Stimulated activated CD8-positive, alpha-beta memory T cell treated with anti-CD3 and anti-CD28 coated beads, Interleukin-4, amount 100 ng/mL, for 24 hours (primary cell): ENCODE results near the gene ASMT.
"Not testable (repeated sequence)": the region's sequence is repeated elsewhere in the genome, so short reads cannot be mapped to it uniquely, and the experiment has no call there.

ENCODE experiments used
- DNase-seq: peaks from one replicate; pipeline ENCODE4 v3.0.0-alpha.2; 2020; ENCODE audit warnings: low read depth

The ASMT gene

DNA sequence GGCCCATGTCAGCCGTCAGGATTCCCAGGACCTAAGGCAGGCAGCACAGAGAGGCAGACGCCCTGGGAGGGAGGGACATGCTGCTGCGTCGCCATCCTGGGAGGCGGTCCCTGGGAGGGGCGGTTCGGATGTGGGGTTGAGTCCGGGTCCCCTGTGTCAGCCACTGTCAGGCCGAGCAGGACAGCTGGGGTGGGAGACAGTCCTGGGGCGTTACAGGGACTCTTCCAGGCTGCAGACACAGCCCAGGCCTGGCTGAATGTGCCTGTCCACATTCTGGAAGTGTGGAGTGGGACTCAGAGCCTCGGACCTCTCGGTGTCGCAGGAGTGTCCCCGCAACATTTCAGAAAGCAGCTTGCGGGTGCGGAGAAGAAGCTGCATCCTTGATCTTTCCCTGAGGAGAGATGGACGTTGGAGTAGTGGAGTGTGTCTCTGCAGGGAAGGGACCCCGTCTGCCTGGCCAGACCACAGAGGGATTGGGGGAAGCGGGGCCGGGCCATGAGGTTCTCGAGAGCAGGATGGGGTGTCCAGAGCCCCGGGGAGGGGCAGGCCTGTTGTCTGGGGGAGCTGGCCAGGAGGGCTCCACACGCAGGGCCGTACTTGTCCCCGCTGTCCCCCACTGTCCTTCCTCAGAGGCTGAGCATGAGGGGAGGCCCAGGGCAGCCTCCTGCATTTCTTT is 17.4 kb upstream of the ASMT start:
- no peak for DNase-seq

GRCh38 chrX:1598021-1598875 is 16.6 kb upstream of the ASMT start:
- no peak for DNase-seq

DNA sequence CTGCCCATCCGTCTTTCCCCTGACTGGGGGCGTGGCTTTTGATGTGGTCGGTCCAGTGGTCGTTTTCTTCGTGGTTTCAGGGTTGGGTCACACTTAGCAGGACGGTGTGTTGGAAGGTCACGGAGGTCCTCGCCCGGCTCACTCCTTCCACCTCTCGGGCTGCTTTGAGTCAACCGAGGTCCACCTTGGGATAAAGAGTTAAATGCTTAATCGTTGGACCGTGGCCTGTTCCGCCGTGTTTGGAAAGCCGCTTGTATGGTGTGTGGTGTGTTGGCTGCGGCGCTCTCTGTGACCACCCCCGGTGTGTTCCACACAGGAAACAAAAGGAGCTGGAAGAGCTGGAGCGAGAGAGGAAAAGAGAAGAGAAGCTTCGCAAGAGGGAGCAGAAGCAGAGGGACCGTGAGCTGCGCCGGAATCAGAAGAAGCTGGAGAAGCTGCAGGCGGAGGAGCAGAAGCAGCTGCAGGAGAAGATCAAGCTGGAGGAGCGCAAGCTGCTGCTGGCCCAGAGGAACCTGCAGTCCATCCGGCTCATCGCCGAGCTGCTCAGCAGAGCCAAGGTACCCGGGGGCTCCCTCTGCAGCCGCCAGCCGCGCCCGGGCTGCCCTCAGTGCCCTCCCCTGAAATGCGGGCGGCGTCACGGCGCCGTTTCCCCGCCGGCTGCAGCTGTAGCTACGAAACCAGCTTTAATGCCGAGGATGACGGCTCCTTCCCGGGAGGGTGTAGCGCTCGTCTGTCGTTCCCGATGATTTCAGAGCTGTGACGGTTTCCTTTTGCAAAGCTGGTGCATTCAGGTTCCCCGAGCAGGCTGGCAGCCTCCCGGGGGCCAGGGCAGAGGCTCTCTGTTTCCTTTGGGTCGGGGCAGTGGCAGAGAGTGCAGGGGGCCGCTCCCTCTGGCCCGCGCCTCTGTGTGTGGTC is 15.7 kb upstream of the ASMT start:
- DNase-seq = no peak

GRCh38 chrX:1599791-1600405 is 15.0 kb upstream of the ASMT start:
- no peak for DNase-seq

- DNase-seq = no peak
These were observed 14.3 kb upstream of the ASMT start for GRCh38 chrX:1600406-1601050.

- DNase-seq = no peak
These were observed 13.7 kb upstream of the ASMT start for GRCh38 chrX:1601051-1601767.

GRCh38 chrX:1601768-1602085 is 13.1 kb upstream of the ASMT start:
- no peak for DNase-seq

DNA sequence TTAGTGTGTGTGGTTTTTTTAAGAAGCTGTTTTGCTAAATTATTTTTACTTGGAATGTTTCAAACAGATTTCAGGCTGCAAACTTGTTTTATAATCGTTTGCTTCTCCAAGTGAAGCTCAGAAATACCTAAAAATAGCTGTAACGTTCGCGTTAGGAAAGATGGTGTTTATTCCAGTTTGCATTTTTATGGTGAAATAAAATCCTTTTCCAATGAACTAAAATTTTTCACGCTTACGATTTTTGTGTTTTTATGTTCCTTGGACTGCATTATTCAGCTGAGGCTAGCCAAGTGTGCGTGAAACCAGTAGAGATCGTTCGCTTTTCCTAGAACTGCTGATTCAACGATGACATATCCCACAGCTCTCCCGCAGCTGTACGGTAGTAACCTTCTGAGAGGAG is 12.6 kb upstream of the ASMT start:
- no peak for DNase-seq

DNA sequence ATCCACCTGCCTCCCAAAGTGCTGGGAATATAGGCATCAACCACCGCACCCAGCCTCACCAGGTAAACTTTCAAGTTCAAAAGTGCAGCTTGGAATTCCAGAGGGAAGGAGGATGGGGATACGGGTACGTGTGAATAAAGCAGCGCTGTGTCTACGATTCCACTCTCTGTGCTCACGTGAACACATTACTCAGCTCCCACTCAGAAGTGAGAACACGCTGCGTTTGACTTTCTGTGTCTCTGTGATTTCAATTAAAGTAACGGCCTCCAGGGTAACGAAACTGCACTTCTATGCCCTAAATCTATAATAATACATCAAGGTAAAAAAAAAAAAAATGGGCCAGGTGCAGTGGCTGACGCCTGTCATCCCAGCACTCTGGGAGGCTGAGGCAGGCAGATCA is 8.4 kb upstream of the ASMT start:
- no peak for DNase-seq

DNA sequence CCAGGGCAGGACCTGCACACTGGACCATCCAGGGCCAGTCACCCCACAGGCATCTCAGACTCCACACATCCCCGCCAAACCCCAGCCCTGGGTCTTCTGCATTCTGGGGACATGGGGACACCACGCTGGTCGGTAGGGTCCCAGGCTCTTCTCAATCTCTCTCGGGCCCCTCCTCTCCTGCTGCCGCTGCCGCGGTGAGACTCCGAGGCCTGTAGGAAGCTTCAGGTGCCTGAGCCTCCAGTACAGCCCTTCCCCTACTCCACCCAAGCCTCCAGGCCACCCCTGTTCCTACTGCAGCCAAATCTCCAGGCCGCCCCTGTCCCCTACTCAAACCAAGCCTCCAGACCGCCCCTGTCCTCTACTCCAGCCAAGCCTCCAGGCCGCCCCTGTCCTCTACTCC is 5.5 kb upstream of the ASMT start:
- DNase-seq = no peak

DNA sequence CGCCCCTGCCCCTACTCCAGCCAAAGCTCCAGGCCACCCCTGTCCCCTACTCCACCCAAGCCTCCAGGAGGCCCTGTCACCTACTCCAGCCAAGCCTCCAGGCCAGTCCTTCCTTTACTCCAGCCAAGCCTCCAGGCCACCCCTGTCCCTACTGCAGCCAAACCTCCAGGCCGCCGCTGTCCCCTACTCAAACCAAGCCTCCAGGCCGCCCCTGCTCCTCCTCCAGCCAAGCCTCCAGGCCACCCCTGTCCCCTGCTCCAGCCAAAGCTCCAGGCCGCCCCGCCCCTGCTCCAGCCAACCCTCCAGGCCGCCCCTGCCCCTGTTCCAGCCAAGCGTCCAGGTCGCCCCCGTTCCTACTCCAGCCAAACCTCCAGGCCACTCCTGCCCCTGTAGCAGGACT is 5.1 kb upstream of the ASMT start:
- DNase-seq = no peak

DNA sequence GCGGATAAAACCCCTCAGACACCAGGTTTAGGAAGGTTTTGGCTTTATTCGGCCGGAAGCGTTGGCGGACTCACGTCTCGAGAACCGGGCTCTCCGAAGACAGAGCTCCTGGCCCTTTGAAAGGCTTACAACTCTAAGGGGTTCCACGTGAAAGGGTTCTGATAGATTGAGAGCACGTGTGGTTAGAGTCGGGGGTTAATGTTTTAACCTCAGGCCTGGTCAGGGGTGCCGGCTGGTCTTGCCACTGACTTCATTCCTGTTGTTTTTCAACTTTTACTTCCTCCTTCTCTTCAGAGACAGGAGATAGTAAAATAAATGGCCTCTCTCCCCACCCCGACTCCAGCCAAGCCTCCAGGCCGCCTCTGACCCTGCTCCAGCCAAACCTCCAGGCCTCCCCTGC is 4.7 kb upstream of the ASMT start:
- no peak for DNase-seq

GRCh38 chrX:1610736-1611135 is 4.1 kb upstream of the ASMT start:
- no peak for DNase-seq

- DNase-seq = no peak
These were observed 2.1 kb upstream of the ASMT start for GRCh38 chrX:1612641-1613286.

DNA sequence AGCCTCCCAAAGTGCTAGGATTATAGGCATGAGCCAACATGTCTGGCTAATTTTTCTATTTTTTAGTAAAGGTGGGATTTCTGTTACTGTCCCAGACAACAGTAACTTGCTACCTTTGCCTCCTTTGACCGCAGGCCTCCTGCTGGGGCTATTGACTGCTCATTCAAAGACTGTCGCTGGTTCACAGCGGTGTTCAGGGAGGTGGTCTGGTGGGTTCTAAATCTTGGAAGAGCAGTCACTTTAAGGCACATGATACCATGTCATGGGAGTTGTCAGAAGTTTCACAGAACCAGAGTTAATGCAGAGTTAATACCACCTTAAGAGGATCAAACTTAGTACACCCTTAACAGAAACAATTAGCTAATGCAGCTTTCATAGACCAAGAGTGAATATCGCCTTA is 3.8 kb downstream of the ASMT start:
- DNase-seq = no peak

GRCh38 chrX:1623691-1624090 is 8.8 kb downstream of the ASMT start:
- no peak for DNase-seq

GRCh38 chrX:1624158-1624860 is 9.4 kb downstream of the ASMT start:
- not testable (repeated sequence) for DNase-seq

- DNase-seq = not testable (repeated sequence)
These were observed 10.0 kb downstream of the ASMT start for GRCh38 chrX:1624861-1625215.

DNA sequence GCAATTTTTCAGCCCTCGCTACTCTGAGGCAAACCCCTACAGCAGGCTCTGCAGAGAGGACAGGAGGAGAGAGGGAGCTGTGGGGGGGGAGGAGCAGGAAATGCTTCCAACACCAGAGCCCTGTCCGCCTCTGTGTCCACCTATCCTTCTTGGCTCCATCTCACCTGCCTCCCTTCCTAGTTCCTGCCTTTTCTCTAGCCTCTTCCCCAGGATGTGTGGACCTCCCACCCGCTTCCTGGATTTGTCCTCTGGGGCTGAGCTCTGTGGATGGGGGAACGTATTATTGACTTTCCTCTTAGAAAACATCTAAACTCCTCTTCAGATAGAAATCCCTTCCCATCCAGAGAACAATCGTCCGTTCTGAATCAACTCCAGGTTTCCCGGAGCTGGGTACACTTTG is 14.4 kb downstream of the ASMT start:
- no peak for DNase-seq

- DNase-seq = no peak
These were observed 31.1 kb downstream of the ASMT start for GRCh38 chrX:1646009-1646408.
